PFSK-1 (cell line): ENCODE measurements around the gene BCL2L15.

Experiments
- POLR2AphosphoS5 ChIP-seq: IDR thresholded peaks from 2 replicates; pipeline ENCODE4 v1.6.1; 2012; ENCODE audit warnings: low read depth, mild to moderate bottlenecking, control low read depth, low read length, moderate library complexity
- TAF1 ChIP-seq: IDR thresholded peaks from 2 replicates; pipeline ENCODE4 v1.6.1; 2012; ENCODE audit warnings: low read length, control low read depth, borderline replicate concordance; ENCODE audit not compliant: insufficient read depth

DNA sequence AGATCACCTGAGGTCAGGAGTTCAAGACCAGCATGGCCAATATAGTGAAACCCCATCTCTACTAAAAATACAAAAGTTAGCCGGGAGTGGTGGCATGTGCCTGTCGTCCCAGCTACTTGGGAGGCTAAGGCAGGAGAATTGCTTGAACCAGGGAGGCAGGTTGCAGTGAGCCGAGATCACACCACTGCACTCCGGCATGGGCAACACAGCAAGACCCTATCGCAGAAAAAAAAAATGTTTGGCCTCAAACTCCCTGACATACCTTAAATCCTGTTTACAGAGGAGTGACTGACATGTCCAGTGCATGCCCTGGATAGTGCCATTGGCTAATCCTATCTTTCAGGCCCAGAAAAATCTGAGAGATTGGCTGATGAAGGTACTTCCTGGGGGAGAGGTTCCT lies 29.6 kb upstream of the BCL2L15 start:
- TF ChIP-seq TAF1 = no peak
- TF ChIP-seq POLR2AphosphoS5 = no peak
